ENCODE data around the gene NDE1. TPM values are rescaled to one million over a fixed set of nuclear protein-coding genes. Genes with fewer than 3 reads are reported as not detected.

Gene NDE1
- total RNA-seq, 1 donor from 2014 or later: 31.4 TPM

DNA sequence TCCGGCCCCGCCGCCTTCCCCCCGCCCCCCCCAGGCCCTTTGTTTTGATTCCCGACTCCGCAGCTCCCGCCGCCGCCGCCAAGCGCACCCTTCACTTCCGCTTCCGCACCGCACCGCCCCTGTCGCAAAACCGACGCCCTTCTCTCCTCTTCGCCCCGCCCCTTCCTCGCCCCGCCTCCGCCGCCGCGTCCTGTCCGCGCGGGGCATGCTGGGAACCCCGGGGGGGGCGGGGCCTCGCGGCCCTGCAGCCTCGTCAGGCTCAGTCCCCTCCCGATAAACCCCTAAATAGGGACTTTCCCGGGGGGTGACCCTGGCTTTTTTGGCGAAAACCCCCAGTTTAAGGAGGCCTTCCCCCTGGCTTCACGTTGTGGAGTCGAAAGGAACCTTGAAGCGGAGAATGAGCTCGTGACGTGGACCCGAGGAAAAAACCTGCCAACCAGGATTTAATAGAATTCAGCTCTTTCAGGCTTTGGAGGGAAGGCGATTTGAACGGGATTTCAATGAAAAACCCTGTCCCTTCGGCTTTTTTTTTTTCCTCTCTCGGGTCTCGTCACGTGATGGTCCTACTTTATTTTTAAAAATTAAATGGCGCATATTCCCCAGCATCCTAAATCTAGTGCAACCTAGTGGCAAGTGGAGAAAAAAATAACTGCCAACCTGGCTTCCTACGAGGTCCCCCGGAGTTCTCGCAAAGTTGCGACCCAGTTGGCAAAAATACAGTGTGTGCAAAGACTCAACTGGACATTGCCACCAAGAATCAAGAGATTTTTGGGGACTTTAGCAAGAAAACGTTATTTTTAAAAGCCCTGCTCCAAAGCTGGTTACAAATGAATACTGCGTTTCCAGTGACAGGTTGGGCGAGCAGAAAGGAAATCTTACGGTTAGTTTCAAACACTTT lies 6.7 kb upstream of the NDE1 start, which contains the start of gene MARF1:
Gene MARF1 (minus strand): TSS at position 107 of the 898 bp plus-strand sequence. CDS start 3,921 bp downstream, outside the sequence.
- H2AFZ ChIP-seq (ENCODE audit: low read depth, low read length): peak within 1 kb of the TSS; percentile 94
- no peaks in the 10 kb centered on the region for H3K27me3 ChIP-seq (ENCODE audit: insufficient read depth, low read length)
- H3K4me1 Mint-ChIP-seq (ENCODE audit: low read depth, unreplicated experiment): peaks cover 4% of the 10 kb centered on the region

DNA sequence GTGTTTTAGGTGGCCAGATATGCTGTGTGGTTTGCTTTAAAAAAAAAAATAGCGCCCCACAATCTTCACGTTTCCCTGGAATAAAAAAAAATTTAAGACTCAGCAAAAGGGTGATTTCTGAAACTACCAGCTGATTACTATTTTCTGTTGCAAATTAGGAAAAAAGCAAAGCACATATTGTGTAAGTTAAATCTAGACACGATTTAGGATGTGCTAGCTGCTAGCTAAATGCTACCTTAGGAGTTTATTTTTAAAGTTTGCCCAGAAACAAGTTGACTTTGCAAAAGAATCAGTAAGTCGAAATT lies 6.1 kb upstream of the NDE1 start:
- H3K79me2 ChIP-seq (ENCODE audit: insufficient read depth, low read length): peaks cover 36% of the 10 kb centered on the region

More for the DNA sequence above, 6.7 kb upstream of the NDE1 start, which contains the start of gene MARF1:
- peaks cover 5% of the 10 kb centered on the region for H3K36me3 ChIP-seq (ENCODE audit: insufficient read depth, low read length)
- peaks cover 16% of the 10 kb centered on the region for H3K4me1 ChIP-seq (ENCODE audit: insufficient read depth, low read length)
- peak within 1 kb of the TSS; percentile 100 for H3K9ac ChIP-seq (ENCODE audit: low read length)
- Mint-ChIP-seq H3K27me3 (ENCODE audit: low read depth, unreplicated experiment) (no peaks in the 10 kb centered on the region), H3K36me3 (ENCODE audit: low read depth, unreplicated experiment) (no peaks in the 10 kb centered on the region), H3K9me3 (ENCODE audit: unreplicated experiment) (no peaks in the 10 kb centered on the region), H3K4me3 (ENCODE audit: unreplicated experiment) (peak within 1 kb of the TSS; percentile 92), H3K27ac (ENCODE audit: unreplicated experiment) (peak within 1 kb of the TSS; percentile 91)
- no peaks in the 10 kb centered on the region for H3K9me3 ChIP-seq (ENCODE audit: insufficient read depth, low read depth, low read length)
- peaks cover 3% of the 10 kb centered on the region for H4K20me1 ChIP-seq (ENCODE audit: insufficient read depth, low read length)
- no peak for FAIRE-seq
- peak within 1 kb of the TSS; percentile 100 for H3K27ac ChIP-seq (ENCODE audit: low read depth, low read length)
- H3K79me2 ChIP-seq (ENCODE audit: insufficient read depth, low read length): peaks cover 36% of the 10 kb centered on the region
- DNase-seq (ENCODE audit: low read depth): peak; percentile 87
- no peak for TF ChIP-seq EZH2 (IDR thresholded peaks at IDR 0.05; ENCODE audit: insufficient read depth, low read length)
- TF ChIP-seq, protein P1, sequence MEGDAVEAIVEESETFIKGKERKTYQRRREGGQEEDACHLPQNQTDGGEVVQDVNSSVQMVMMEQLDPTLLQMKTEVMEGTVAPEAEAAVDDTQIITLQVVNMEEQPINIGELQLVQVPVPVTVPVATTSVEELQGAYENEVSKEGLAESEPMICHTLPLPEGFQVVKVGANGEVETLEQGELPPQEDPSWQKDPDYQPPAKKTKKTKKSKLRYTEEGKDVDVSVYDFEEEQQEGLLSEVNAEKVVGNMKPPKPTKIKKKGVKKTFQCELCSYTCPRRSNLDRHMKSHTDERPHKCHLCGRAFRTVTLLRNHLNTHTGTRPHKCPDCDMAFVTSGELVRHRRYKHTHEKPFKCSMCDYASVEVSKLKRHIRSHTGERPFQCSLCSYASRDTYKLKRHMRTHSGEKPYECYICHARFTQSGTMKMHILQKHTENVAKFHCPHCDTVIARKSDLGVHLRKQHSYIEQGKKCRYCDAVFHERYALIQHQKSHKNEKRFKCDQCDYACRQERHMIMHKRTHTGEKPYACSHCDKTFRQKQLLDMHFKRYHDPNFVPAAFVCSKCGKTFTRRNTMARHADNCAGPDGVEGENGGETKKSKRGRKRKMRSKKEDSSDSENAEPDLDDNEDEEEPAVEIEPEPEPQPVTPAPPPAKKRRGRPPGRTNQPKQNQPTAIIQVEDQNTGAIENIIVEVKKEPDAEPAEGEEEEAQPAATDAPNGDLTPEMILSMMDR (IDR thresholded peaks at IDR 0.05; ENCODE audit: insufficient read depth, low read depth, low read length): peak; percentile 55
- H3K4me2 ChIP-seq (ENCODE audit: low read length): peak within 1 kb of the TSS; percentile 96
- H3K4me3 ChIP-seq (ENCODE audit: insufficient read depth, low read depth, low read length): peak within 1 kb of the TSS; percentile 94

More for the DNA sequence above, 6.1 kb upstream of the NDE1 start:
- peak overlapping the region; percentile 92 for H3K4me3 Mint-ChIP-seq (ENCODE audit: unreplicated experiment)
- H3K36me3 Mint-ChIP-seq (ENCODE audit: low read depth, unreplicated experiment): no peaks in the 10 kb centered on the region
- Histone ChIP-seq H4K20me1 (ENCODE audit: insufficient read depth, low read length) (peaks cover 3% of the 10 kb centered on the region), H3K9me3 (ENCODE audit: insufficient read depth, low read depth, low read length) (no peaks in the 10 kb centered on the region), H3K27ac (ENCODE audit: low read depth, low read length) (peak overlapping the region; percentile 100), H3K9ac (ENCODE audit: low read length) (peak overlapping the region; percentile 100), H3K36me3 (ENCODE audit: insufficient read depth, low read length) (peaks cover 3% of the 10 kb centered on the region), H3K27me3 (ENCODE audit: insufficient read depth, low read length) (no peaks in the 10 kb centered on the region), H3K4me1 (ENCODE audit: insufficient read depth, low read length) (peaks cover 16% of the 10 kb centered on the region), H2AFZ (ENCODE audit: low read depth, low read length) (peak overlapping the region; percentile 94), H3K4me2 (ENCODE audit: low read length) (peak overlapping the region; percentile 96), H3K4me3 (ENCODE audit: insufficient read depth, low read depth, low read length) (peak overlapping the region; percentile 94)
- TF ChIP-seq, protein P1 (IDR thresholded peaks at IDR 0.05; ENCODE audit: insufficient read depth, low read depth, low read length): no peak
- FAIRE-seq (no peak), DNase-seq (ENCODE audit: low read depth) (no peak)
- H3K27me3 Mint-ChIP-seq (ENCODE audit: low read depth, unreplicated experiment): no peaks in the 10 kb centered on the region
- no peaks in the 10 kb centered on the region for H3K9me3 Mint-ChIP-seq (ENCODE audit: unreplicated experiment)
- peak overlapping the region; percentile 91 for H3K27ac Mint-ChIP-seq (ENCODE audit: unreplicated experiment)
- peaks cover 4% of the 10 kb centered on the region for H3K4me1 Mint-ChIP-seq (ENCODE audit: low read depth, unreplicated experiment)
